PFSK-1 (cell line): ENCODE data around the gene ZNF729.

Source experiments
- FOXP2 ChIP-seq: optimal IDR thresholded peaks from 2 replicates; pipeline ENCODE3; 2011; ENCODE audit warnings: borderline replicate concordance, control low read depth, inconsistent platforms; ENCODE audit not compliant: insufficient read depth; ENCODE audit errors: extremely low read length, extremely low read depth
- POLR2AphosphoS5 ChIP-seq: IDR thresholded peaks from 2 replicates; pipeline ENCODE4 v1.6.1; 2012; ENCODE audit warnings: low read depth, mild to moderate bottlenecking, control low read depth, low read length, moderate library complexity
- REST ChIP-seq, 2 experiments: IDR thresholded peaks; 2 replicates each; pipeline versions ENCODE4 v1.6.1 to v1.8.0; 2011 to 2012; ENCODE audit warnings: low read depth in 2 of 2, low read length in 2 of 2, control low read depth in 1 of 2, inconsistent platforms in 1 of 2, mild to moderate bottlenecking in 1 of 2, moderate library complexity in 1 of 2; ENCODE audit not compliant: insufficient read depth in 1 of 2
- SIN3A ChIP-seq: IDR thresholded peaks from 2 replicates; pipeline ENCODE4 v1.6.1; 2012; ENCODE audit warnings: mild to moderate bottlenecking, low read length, moderate library complexity, borderline replicate concordance; ENCODE audit not compliant: insufficient read depth
- TAF1 ChIP-seq: IDR thresholded peaks from 2 replicates; pipeline ENCODE4 v1.6.1; 2012; ENCODE audit warnings: low read length, control low read depth, borderline replicate concordance; ENCODE audit not compliant: insufficient read depth

Gene ZNF729

GRCh38 chr19:22332924-22333323 lies 46.7 kb downstream of the ZNF729 start:
- no peak for TF ChIP-seq POLR2AphosphoS5
- TF ChIP-seq FOXP2 = no peak
- no peak for TF ChIP-seq TAF1
- TF ChIP-seq REST (IDR thresholded peaks at IDR 0.05; ENCODE audit: insufficient read depth in 1 of 2, low read depth in 2 of 2, low read length in 2 of 2) = no peak
- TF ChIP-seq SIN3A = no peak

DNA sequence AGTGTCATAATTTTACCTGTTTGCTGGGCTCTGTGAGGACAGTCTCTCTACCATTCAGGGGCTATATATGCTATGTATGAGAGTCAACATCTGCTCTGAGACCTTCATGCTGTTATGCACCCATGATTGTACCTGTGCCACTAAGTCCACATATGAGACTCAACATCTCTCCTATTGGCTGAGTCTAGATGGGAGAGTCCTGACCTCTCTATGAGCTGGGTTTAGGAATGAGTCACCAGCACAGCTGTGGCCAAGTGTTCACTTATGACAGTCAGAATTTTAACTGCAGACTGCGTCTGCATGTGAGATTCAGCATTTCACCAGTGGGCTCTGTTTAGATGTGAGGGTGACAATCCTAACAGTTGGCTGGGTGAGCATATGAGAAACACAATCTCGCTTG lies 49.5 kb downstream of the ZNF729 start:
- TF ChIP-seq SIN3A (no peak), REST (IDR thresholded peaks at IDR 0.05; ENCODE audit: insufficient read depth in 1 of 2, low read depth in 2 of 2, low read length in 2 of 2) (no peak), POLR2AphosphoS5 (no peak), FOXP2 (no peak), TAF1 (no peak)

- TF ChIP-seq FOXP2 (no peak), TAF1 (no peak)
Observed at GRCh38 chr19:22354665-22355064, 68.4 kb downstream of the ZNF729 start.
